Caco-2 (cell line): Measurements from ENCODE around the gene GIT2. TPM values are rescaled to one million over a fixed set of nuclear protein-coding genes. Genes with fewer than 3 reads are reported as not detected.

ENCODE experiments used
- BruUV-seq: library from RNA; stranded (reverse); fragments of 400-500 nt; replicated peaks from 2 replicates; lab custom pipeline; 2021; lab: Mats Ljungman, UMichigan
- CTCF ChIA-PET: fragments of 300-600 bp; sonication (Branson Sonifier 250); formaldehyde crosslinking; loops from one replicate; lab custom pipeline; 2022; ENCODE audit warnings: antibody characterized with exemption; lab: Charles Lee
- POLR2A ChIA-PET: fragments of 300-600 bp; sonication (Branson Sonifier 250); formaldehyde crosslinking; loops from one replicate; lab custom pipeline; 2022; ENCODE audit warnings: antibody characterized with exemption; lab: Charles Lee
- DNase-seq, 2 experiments: peaks; one replicate each; pipeline versions ENCODE4 v3.0.0 to v3.0.0-alpha.2; 2020 to 2022
- H3K27me3 ChIP-seq: replicated peaks from 2 replicates; pipeline ENCODE4 v1.6.0; 2011; ENCODE audit warnings: low read length; ENCODE audit not compliant: control insufficient read depth, insufficient read depth
- H3K36me3 ChIP-seq: 2 replicates; pipeline ENCODE4 v1.5.1; 2011; ENCODE audit warnings: low read length; ENCODE audit not compliant: control insufficient read depth, insufficient read depth
- H3K4me1 ChIP-seq: fragments of 250-450 bp; sonication (Bioruptor Pico); 2 replicates; pipeline ENCODE4 v1.5.1; 2020; ENCODE audit warnings: mild to moderate bottlenecking
- H3K4me3 ChIP-seq: 2 replicates; pipeline ENCODE4 v1.5.1; 2011; ENCODE audit warnings: low read depth, mild to moderate bottlenecking, control low read depth, low read length
- H3K9me3 ChIP-seq: fragments of 250-450 bp; sonication (Bioruptor Pico); 2 replicates; pipeline ENCODE4 v1.5.1; 2020; ENCODE audit warnings: mild to moderate bottlenecking, moderate library complexity
- H3K27ac Mint-ChIP-seq: one replicate; pipeline ENCODE4 v1.8.0; 2022; ENCODE audit warnings: mixed read lengths; ENCODE audit not compliant: unreplicated experiment
- H3K27me3 Mint-ChIP-seq: one replicate; pipeline ENCODE4 v1.8.0; 2022; ENCODE audit warnings: mixed read lengths; ENCODE audit not compliant: insufficient read depth, unreplicated experiment
- H3K36me3 Mint-ChIP-seq: one replicate; pipeline ENCODE4 v1.8.0; 2022; ENCODE audit warnings: mild to moderate bottlenecking, mixed read lengths; ENCODE audit not compliant: insufficient read depth, unreplicated experiment
- H3K4me1 Mint-ChIP-seq: one replicate; pipeline ENCODE4 v1.8.0; 2022; ENCODE audit warnings: low read depth, mixed read lengths; ENCODE audit not compliant: unreplicated experiment
- H3K4me3 Mint-ChIP-seq: one replicate; pipeline ENCODE4 v1.8.0; 2022; ENCODE audit warnings: mild to moderate bottlenecking, moderate library complexity, mixed read lengths; ENCODE audit not compliant: unreplicated experiment
- H3K9me3 Mint-ChIP-seq: one replicate; pipeline ENCODE4 v1.8.0; 2022; ENCODE audit warnings: mixed read lengths; ENCODE audit not compliant: unreplicated experiment
- CTCF ChIP-seq, 2 experiments: fragments of 200-600 bp in 1 of 2; IDR thresholded peaks; 1 replicate in 1 of 2; 2 replicates in 1 of 2; pipeline versions ENCODE4 v1.5.1 to v1.8.0; 2011 to 2022; ENCODE audit warnings: antibody characterized with exemption in 1 of 2, control low read depth in 1 of 2, inconsistent platforms in 1 of 2, low read depth in 1 of 2, low read length in 1 of 2, mild to moderate bottlenecking in 1 of 2, moderate library complexity in 1 of 2; ENCODE audit not compliant: insufficient read depth in 1 of 2, severe bottlenecking in 1 of 2, unreplicated experiment in 1 of 2
- intact Hi-C: fragments of 100-400 bp; cut with micrococcal nuclease; formaldehyde crosslinking; loops from one replicate; pipeline ENCODE4 v1.10.0; 2022; ENCODE audit not compliant: unreplicated experiment
- total RNA-seq: library from RNA; stranded (reverse); gene quantifications from 2 replicates; pipeline ENCODE4 v1.2.3, GENCODE V29; 2022

The GIT2 gene
- total RNA-seq, 1 experiment from 2014 or later = 29.3 TPM

GRCh38 chr12:109953656-109954055, 42.5 kb downstream of the GIT2 start:
- ChIA-PET POLR2A (no interaction called here), CTCF (no interaction called here)
- no peak overlapping the region for H3K4me3 ChIP-seq
- BruUV-seq = no TSS peak
- DNase-seq = no peak
- Mint-ChIP-seq H3K27me3 (no peaks in the 10 kb centered on the region), H3K27ac (no peak overlapping the region), H3K4me3 (no peak overlapping the region), H3K36me3 (peaks cover 43% of the 10 kb centered on the region), H3K9me3 (no peaks in the 10 kb centered on the region), H3K4me1 (no peaks in the 10 kb centered on the region)
- H3K4me1 ChIP-seq = no peaks in the 10 kb centered on the region
- H3K36me3 ChIP-seq = peaks cover 1% of the 10 kb centered on the region; the same call in 1 of the 2 replicates
- no peak for TF ChIP-seq CTCF (IDR thresholded peaks at IDR 0.05; ENCODE audit: insufficient read depth in 1 of 2, low read depth in 1 of 2, low read length in 1 of 2, severe bottlenecking in 1 of 2, unreplicated experiment in 1 of 2)
- no peaks in the 10 kb centered on the region for H3K9me3 ChIP-seq
- intact Hi-C loops = no loop called here
- H3K27me3 ChIP-seq = no peaks in the 10 kb centered on the region

GRCh38 chr12:109952873-109953272, 43.3 kb downstream of the GIT2 start:
- Histone ChIP-seq H3K27me3 (no peaks in the 10 kb centered on the region), H3K4me3 (no peak overlapping the region), H3K4me1 (no peaks in the 10 kb centered on the region), H3K9me3 (no peaks in the 10 kb centered on the region), H3K36me3 (peaks cover 1% of the 10 kb centered on the region; the same call in 1 of the 2 replicates)
- Mint-ChIP-seq H3K4me3 (no peak overlapping the region), H3K9me3 (no peaks in the 10 kb centered on the region), H3K27ac (no peak overlapping the region), H3K27me3 (no peaks in the 10 kb centered on the region), H3K36me3 (peaks cover 43% of the 10 kb centered on the region), H3K4me1 (no peaks in the 10 kb centered on the region)
- intact Hi-C loops = no loop called here
- no peak for TF ChIP-seq CTCF (IDR thresholded peaks at IDR 0.05; ENCODE audit: insufficient read depth in 1 of 2, low read depth in 1 of 2, low read length in 1 of 2, severe bottlenecking in 1 of 2, unreplicated experiment in 1 of 2)
- ChIA-PET POLR2A (no interaction called here), CTCF (no interaction called here)
- no TSS peak for BruUV-seq
- no peak for DNase-seq

GRCh38 chr12:109952160-109952858, 43.9 kb downstream of the GIT2 start:
- Mint-ChIP-seq H3K27me3 (no peaks in the 10 kb centered on the region), H3K9me3 (no peaks in the 10 kb centered on the region), H3K36me3 (peaks cover 43% of the 10 kb centered on the region), H3K27ac (no peak overlapping the region), H3K4me3 (no peak overlapping the region), H3K4me1 (no peaks in the 10 kb centered on the region)
- peaks cover 1% of the 10 kb centered on the region; the same call in 1 of the 2 replicates for H3K36me3 ChIP-seq
- H3K4me3 ChIP-seq = no peak overlapping the region
- DNase-seq = no peak
- no peak for TF ChIP-seq CTCF (IDR thresholded peaks at IDR 0.05; ENCODE audit: insufficient read depth in 1 of 2, low read depth in 1 of 2, low read length in 1 of 2, severe bottlenecking in 1 of 2, unreplicated experiment in 1 of 2)
- no peaks in the 10 kb centered on the region for H3K4me1 ChIP-seq
- no peaks in the 10 kb centered on the region for H3K27me3 ChIP-seq
- no TSS peak for BruUV-seq
- ChIA-PET POLR2A (no interaction called here), CTCF (no interaction called here)
- H3K9me3 ChIP-seq = no peaks in the 10 kb centered on the region
- intact Hi-C loops = no loop called here
